ENCODE measurements around the gene FCER1G.

DNA sequence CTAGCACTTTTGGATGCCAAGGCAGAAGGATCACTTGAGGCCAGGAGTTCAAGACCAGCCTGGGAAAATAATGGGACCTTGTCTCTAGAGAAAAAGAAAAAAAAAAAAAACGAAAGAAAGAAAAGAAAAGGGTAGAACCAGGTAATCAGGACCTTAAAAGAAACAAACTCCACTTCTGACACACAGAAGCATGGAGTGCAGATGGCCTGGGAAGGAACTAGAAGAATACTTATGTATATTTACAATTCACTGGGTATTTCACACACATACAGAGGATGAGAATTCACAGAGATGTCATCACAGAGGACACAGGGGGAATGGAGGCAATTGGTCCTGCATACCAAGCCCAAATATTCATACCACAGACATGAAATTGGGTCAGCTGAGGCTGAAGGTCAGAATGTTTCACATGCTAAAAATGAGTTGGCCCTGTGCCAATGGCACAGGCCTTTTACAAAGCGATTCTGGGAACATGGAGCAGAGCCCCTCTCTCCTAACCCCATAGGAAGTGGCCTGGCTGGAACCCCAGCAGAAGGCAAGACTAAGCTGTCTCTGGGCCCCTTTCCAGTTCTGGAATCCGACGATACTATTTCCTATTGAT lies 42.2 kb upstream of the FCER1G start:
- TF ChIP-seq EP300 (IDR thresholded peaks at IDR 0.05; ENCODE audit: low read depth) = no peak
- TF ChIP-seq, protein P1, sequence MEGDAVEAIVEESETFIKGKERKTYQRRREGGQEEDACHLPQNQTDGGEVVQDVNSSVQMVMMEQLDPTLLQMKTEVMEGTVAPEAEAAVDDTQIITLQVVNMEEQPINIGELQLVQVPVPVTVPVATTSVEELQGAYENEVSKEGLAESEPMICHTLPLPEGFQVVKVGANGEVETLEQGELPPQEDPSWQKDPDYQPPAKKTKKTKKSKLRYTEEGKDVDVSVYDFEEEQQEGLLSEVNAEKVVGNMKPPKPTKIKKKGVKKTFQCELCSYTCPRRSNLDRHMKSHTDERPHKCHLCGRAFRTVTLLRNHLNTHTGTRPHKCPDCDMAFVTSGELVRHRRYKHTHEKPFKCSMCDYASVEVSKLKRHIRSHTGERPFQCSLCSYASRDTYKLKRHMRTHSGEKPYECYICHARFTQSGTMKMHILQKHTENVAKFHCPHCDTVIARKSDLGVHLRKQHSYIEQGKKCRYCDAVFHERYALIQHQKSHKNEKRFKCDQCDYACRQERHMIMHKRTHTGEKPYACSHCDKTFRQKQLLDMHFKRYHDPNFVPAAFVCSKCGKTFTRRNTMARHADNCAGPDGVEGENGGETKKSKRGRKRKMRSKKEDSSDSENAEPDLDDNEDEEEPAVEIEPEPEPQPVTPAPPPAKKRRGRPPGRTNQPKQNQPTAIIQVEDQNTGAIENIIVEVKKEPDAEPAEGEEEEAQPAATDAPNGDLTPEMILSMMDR (IDR thresholded peaks at IDR 0.05) = no peak
- TF ChIP-seq POLR2A (IDR thresholded peaks at IDR 0.05) = no peak
